ENCODE data around the gene FAM168A.

Gene FAM168A

GRCh38 chr11:73383249-73384124, 214.4 kb downstream of the FAM168A start:
- Mint-ChIP-seq H3K4me3 (no peak overlapping the region), H3K27ac (no peak overlapping the region), H3K27me3 (no peaks in the 10 kb centered on the region), H3K9me3 (no peaks in the 10 kb centered on the region), H3K4me1 (peaks cover 80% of the 10 kb centered on the region), H3K36me3 (ENCODE audit: low read depth) (peaks cover 1% of the 10 kb centered on the region)
- no peak for DNase-seq
- no peak for ATAC-seq

- H3K9me3 Mint-ChIP-seq, result no peaks in the 10 kb centered on the region
- H3K4me3 Mint-ChIP-seq, result no peak overlapping the region
- no peak for ATAC-seq
- H3K27ac Mint-ChIP-seq, result no peak overlapping the region
- H3K27me3 Mint-ChIP-seq, result no peaks in the 10 kb centered on the region
- H3K36me3 Mint-ChIP-seq (ENCODE audit: low read depth), result peaks cover 6% of the 10 kb centered on the region
- H3K4me1 Mint-ChIP-seq, result peaks cover 81% of the 10 kb centered on the region
- no peak for DNase-seq
Observed at GRCh38 chr11:73382747-73383146, 215.2 kb downstream of the FAM168A start.

GRCh38 chr11:73382183-73382582, 215.7 kb downstream of the FAM168A start:
- Mint-ChIP-seq H3K27ac (no peak overlapping the region), H3K4me3 (no peak overlapping the region), H3K27me3 (no peaks in the 10 kb centered on the region), H3K9me3 (no peaks in the 10 kb centered on the region), H3K4me1 (peaks cover 85% of the 10 kb centered on the region), H3K36me3 (ENCODE audit: low read depth) (peaks cover 9% of the 10 kb centered on the region)
- DNase-seq (no peak), ATAC-seq (no peak)

GRCh38 chr11:73381589-73381988, 216.3 kb downstream of the FAM168A start:
- no peak for DNase-seq

GRCh38 chr11:73380897-73381410, 217.0 kb downstream of the FAM168A start:
- Mint-ChIP-seq H3K27ac (no peak overlapping the region), H3K4me3 (no peak overlapping the region), H3K36me3 (ENCODE audit: low read depth) (peaks cover 13% of the 10 kb centered on the region), H3K4me1 (peaks cover 78% of the 10 kb centered on the region), H3K9me3 (no peaks in the 10 kb centered on the region), H3K27me3 (no peaks in the 10 kb centered on the region)
- ATAC-seq, result no peak
- no peak for DNase-seq

More at GRCh38 chr11:73381589-73381988, 216.3 kb downstream of the FAM168A start:
- H3K27ac Mint-ChIP-seq, result no peak overlapping the region
- ATAC-seq, result no peak
- H3K9me3 Mint-ChIP-seq, result no peaks in the 10 kb centered on the region
- H3K36me3 Mint-ChIP-seq (ENCODE audit: low read depth), result peaks cover 13% of the 10 kb centered on the region
- no peaks in the 10 kb centered on the region for H3K27me3 Mint-ChIP-seq
- no peak overlapping the region for H3K4me3 Mint-ChIP-seq
- peaks cover 83% of the 10 kb centered on the region for H3K4me1 Mint-ChIP-seq

- Mint-ChIP-seq H3K27ac (peak overlapping the region; percentile 8), H3K9me3 (no peaks in the 10 kb centered on the region)
Observed at GRCh38 chr11:73380331-73380730, 217.6 kb downstream of the FAM168A start.

GRCh38 chr11:73379189-73379880, 218.6 kb downstream of the FAM168A start:
- H3K36me3 Mint-ChIP-seq (ENCODE audit: low read depth), result peaks cover 13% of the 10 kb centered on the region

More at GRCh38 chr11:73380331-73380730, 217.6 kb downstream of the FAM168A start:
- DNase-seq (no peak), ATAC-seq (no peak)
- Mint-ChIP-seq H3K27me3 (no peaks in the 10 kb centered on the region), H3K4me1 (peaks cover 78% of the 10 kb centered on the region), H3K4me3 (no peak overlapping the region), H3K36me3 (ENCODE audit: low read depth) (peaks cover 13% of the 10 kb centered on the region)

GRCh38 chr11:73376803-73377629, 220.9 kb downstream of the FAM168A start:
- no peaks in the 10 kb centered on the region for H3K27me3 Mint-ChIP-seq
- H3K4me3 Mint-ChIP-seq, result peak overlapping the region; percentile 97
- ATAC-seq (peak; percentile 62), DNase-seq (peak; percentile 72)
- H3K9me3 Mint-ChIP-seq, result no peaks in the 10 kb centered on the region
- peaks cover 13% of the 10 kb centered on the region for H3K36me3 Mint-ChIP-seq (ENCODE audit: low read depth)
- peaks cover 50% of the 10 kb centered on the region for H3K4me1 Mint-ChIP-seq
- H3K27ac Mint-ChIP-seq, result peak overlapping the region; percentile 93

More at GRCh38 chr11:73379189-73379880, 218.6 kb downstream of the FAM168A start:
- H3K27me3 Mint-ChIP-seq, result no peaks in the 10 kb centered on the region
- peak overlapping the region; percentile 97 for H3K4me3 Mint-ChIP-seq
- peak overlapping the region; percentile 59 for H3K27ac Mint-ChIP-seq
- no peak for DNase-seq
- H3K9me3 Mint-ChIP-seq, result no peaks in the 10 kb centered on the region
- ATAC-seq, result no peak
- peaks cover 69% of the 10 kb centered on the region for H3K4me1 Mint-ChIP-seq

GRCh38 chr11:73376160-73376802, 221.6 kb downstream of the FAM168A start, which contains the start of gene RELT:
TSS of gene RELT (plus strand) at chr11:73376399. CDS start at chr11:73389137, 12,738 bp downstream.
- ATAC-seq, result peak; percentile 86
- Mint-ChIP-seq H3K9me3 (no peaks in the 10 kb centered on the region), H3K4me3 (peak within 1 kb of the TSS; percentile 97), H3K36me3 (ENCODE audit: low read depth) (peaks cover 13% of the 10 kb centered on the region), H3K27ac (peak within 1 kb of the TSS; percentile 93), H3K27me3 (no peaks in the 10 kb centered on the region), H3K4me1 (peaks cover 47% of the 10 kb centered on the region)
- DNase-seq, result peak; percentile 97

GRCh38 chr11:73375830-73376159, 222.1 kb downstream of the FAM168A start:
- peaks cover 43% of the 10 kb centered on the region for H3K4me1 Mint-ChIP-seq
- H3K27ac Mint-ChIP-seq, result no peak overlapping the region
- no peak for ATAC-seq
- peak overlapping the region; percentile 97 for H3K4me3 Mint-ChIP-seq
- DNase-seq, result no peak
- H3K9me3 Mint-ChIP-seq, result no peaks in the 10 kb centered on the region
- H3K36me3 Mint-ChIP-seq (ENCODE audit: low read depth), result peaks cover 13% of the 10 kb centered on the region
- H3K27me3 Mint-ChIP-seq, result no peaks in the 10 kb centered on the region

GRCh38 chr11:73374151-73374550, 223.8 kb downstream of the FAM168A start:
- Mint-ChIP-seq H3K9me3 (no peaks in the 10 kb centered on the region), H3K4me1 (peaks cover 30% of the 10 kb centered on the region), H3K4me3 (no peak overlapping the region), H3K36me3 (ENCODE audit: low read depth) (peaks cover 13% of the 10 kb centered on the region), H3K27me3 (no peaks in the 10 kb centered on the region), H3K27ac (no peak overlapping the region)
- no peak for DNase-seq
- ATAC-seq, result no peak

GRCh38 chr11:73372375-73372993, 225.4 kb downstream of the FAM168A start:
- peaks cover 25% of the 10 kb centered on the region for H3K4me1 Mint-ChIP-seq
- H3K9me3 Mint-ChIP-seq, result no peaks in the 10 kb centered on the region
- no peak for ATAC-seq
- no peak overlapping the region for H3K27ac Mint-ChIP-seq
- peaks cover 6% of the 10 kb centered on the region for H3K36me3 Mint-ChIP-seq (ENCODE audit: low read depth)
- no peak overlapping the region for H3K4me3 Mint-ChIP-seq
- no peak for DNase-seq
- H3K27me3 Mint-ChIP-seq, result no peaks in the 10 kb centered on the region

GRCh38 chr11:73367482-73368024, 230.4 kb downstream of the FAM168A start:
- no peaks in the 10 kb centered on the region for H3K27me3 Mint-ChIP-seq
- peaks cover 29% of the 10 kb centered on the region for H3K4me1 Mint-ChIP-seq
- H3K9me3 Mint-ChIP-seq, result no peaks in the 10 kb centered on the region
- H3K27ac Mint-ChIP-seq, result no peak overlapping the region
- H3K36me3 Mint-ChIP-seq (ENCODE audit: low read depth), result no peaks in the 10 kb centered on the region
- DNase-seq, result peak; percentile 43
- H3K4me3 Mint-ChIP-seq, result no peak overlapping the region
- peak; percentile 30 for ATAC-seq
